DMS153 (cell line): ENCODE measurements around the gene CPE.
"Not testable (repeated sequence)": the region's sequence is repeated elsewhere in the genome, so short reads cannot be mapped to it uniquely, and the experiment has no call there.

Experiments
- DNase-seq: peaks from one replicate; lab custom pipeline; 2025; lab: John Stamatoyannopoulos, UW

Gene CPE

DNA sequence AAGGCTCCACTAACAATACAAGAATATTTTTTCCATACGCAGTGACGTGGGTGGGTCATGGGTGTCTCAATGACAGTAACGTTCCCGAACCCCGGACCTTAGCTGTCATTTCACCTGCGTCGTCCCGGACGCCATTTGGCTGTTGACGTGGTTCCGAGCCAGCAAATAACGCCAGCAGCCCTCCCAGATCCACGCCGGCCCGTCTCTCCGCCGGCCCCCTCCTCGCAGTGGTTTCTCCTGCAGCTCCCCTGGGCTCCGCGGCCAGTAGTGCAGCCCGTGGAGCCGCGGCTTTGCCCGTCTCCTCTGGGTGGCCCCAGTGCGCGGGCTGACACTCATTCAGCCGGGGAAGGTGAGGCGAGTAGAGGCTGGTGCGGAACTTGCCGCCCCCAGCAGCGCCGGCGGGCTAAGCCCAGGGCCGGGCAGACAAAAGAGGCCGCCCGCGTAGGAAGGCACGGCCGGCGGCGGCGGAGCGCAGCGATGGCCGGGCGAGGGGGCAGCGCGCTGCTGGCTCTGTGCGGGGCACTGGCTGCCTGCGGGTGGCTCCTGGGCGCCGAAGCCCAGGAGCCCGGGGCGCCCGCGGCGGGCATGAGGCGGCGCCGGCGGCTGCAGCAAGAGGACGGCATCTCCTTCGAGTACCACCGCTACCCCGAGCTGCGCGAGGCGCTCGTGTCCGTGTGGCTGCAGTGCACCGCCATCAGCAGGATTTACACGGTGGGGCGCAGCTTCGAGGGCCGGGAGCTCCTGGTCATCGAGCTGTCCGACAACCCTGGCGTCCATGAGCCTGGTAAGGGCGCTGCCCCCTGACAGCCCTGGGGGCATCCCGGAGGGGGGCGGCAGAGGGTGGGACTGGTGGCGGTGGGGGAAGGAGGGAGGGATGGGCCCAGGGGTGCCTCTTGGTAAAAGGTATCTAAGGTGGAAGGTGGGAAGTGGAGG, at the start of gene CPE:
CPE (plus strand) TSS at position 264 of the 933 bp plus-strand sequence; CDS start at position 478, 214 bp downstream.
- peak; percentile 76 for DNase-seq

DNA sequence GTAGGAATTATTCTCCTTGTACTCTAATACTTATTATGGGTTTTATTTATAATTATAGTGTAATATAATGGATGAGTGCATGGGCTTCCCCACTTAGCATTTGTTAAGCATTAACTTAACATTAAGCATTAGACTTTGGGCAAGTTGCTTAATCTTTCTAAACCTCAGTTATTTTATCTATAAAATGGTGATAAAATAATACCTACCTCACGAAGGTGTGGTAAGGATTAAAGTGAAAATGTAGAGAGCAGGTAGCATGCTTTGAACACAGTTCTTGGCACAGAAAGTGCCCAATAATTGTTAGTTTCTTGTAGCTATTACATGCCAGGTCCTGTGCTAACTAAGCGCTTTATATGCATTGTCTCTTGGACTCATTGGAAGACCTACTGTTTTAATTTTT, 48.7 kb upstream of the CPE start:
- no peak for DNase-seq

DNA sequence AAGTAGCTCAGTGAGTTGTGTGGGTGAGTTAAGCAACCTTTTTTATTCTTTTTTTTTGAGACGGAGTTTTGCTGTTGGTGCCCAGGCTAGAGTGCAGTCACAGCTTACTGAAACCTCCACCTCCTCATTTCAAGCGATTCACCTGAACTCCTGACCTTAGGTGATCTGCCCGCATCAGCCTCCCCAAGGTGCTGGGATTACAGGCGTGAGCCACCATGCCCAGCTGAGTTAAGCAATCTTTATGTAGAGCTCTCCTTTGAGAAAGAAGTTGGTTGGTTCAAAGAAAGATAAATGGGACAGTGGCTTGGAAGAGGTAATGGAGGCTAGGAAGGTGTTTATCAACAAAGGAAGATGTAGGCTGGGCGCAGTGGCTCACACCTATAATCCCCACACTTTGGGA, 48.1 kb upstream of the CPE start:
- no peak for DNase-seq

DNA sequence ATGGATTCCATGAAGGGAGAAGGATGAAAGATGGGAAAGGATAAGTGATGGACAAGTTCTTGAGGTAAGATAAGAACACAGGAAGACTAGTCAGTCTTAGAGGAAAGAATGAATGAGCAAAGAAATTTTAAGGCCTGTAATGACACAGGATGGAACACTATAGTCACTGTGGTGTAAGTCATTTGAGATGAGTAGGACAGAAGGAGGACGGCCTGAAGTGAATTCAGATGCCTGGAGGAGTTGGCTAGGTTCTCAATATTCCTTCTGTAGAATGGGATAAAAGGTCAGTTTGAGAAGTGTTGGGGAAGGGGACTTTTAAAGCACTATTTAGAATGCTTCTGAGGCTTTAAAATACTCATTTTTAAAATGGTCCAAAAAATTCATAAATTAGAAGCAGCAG, 47.4 kb upstream of the CPE start:
- DNase-seq, result no peak

DNA sequence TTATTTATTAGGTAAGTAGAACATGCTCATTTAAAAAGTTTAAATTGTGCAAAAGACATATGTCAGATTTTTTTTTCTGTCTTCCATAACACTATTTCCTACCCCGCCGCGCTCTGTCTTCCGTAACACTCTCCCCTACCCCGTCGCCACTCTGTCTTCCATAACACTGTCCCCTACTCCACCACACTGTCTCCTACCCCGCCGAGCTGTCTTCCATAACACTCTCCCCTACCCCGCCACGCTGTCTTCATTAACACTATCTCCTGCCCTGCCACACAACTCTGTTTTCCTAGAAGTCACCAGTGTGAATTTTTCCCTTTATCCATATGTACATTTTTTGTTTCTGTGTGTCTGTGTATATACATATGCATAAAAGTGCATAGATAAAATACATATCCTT, 47.0 kb upstream of the CPE start:
- DNase-seq, result no peak

DNA sequence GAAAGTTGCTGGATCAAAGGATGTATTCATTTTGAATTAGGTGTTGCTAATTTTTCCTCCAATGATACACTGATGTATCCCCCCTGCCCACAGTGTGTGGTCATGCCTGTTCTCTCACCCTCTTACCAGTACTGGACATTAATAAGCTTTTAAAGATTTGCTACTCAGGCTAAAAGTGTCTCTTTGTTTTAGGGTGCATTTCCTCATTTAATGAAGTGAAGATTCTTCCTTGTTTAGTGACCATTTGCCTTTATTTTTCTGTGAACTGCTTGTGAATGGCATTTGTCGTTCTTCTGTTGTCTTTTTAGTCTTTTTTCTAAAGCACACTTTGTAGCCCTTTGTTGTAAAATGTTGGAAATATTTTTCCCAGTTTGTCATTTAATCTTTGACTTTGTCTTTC, 46.3 kb upstream of the CPE start:
- DNase-seq, result no peak

DNA sequence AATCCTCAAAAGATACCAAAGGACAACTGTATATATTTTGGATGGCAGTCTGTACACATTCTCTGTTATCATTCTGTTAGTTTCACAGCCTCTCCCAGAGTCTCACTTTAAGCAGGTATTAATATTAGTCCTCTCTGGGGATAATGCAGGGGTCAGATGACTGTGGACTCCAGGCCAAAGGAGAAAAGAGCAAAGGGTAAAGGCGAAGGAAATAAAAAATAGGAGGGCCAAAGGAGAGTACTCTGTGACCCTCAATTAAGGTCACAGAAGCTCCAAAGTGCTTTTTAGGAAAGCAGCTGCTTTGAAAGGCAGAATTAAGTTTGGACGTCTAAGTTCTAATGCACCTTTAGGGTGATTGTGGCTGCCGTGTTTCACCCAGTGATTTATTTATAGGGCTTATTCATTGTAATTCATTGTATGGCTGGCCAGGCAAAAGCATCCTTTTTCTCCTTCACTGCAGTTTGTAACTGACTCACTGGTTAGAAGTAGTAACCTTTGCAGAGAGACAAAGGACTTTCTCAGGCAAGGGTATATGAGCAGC, 43.6 kb upstream of the CPE start:
- DNase-seq, result no peak

DNA sequence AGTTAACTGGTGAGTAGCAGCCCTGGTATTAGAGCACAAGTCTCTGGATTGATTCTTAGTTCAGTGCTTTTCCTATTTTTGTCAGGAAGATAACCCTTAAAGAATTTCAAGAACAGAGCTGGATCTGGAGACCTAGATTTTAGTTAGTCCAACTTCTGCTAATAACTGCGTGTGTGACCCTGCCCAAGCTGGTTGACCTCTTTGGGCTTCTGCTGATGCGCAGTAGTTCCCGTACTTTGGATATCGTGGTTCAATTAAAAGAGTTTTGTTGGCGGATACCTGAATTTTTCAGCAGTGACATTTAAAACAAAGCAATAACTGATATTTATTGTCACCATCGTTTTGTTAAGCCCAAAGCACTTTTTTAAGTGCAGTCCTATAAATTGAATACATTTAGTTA, 42.1 kb upstream of the CPE start:
- DNase-seq, result no peak

DNA sequence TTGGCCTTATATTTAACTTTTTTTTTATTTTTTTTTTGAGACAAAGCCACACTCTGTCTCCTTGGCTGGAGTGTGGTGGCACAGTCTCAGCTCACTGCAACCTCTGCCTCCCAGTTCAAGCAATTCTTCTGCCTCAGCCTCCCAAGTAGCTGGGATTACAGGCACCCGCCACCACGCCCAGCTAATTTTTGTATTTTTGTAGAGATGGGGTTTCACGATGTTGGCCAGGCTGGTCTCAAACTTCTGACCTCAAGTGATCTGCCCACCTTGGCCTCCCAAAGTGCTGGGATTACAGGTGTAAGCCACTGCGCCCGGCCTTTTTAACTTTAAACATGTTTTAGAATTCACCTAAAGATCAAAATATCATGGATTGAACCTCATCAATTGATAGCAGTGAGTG, 36.5 kb upstream of the CPE start:
- DNase-seq, result not testable (repeated sequence)

DNA sequence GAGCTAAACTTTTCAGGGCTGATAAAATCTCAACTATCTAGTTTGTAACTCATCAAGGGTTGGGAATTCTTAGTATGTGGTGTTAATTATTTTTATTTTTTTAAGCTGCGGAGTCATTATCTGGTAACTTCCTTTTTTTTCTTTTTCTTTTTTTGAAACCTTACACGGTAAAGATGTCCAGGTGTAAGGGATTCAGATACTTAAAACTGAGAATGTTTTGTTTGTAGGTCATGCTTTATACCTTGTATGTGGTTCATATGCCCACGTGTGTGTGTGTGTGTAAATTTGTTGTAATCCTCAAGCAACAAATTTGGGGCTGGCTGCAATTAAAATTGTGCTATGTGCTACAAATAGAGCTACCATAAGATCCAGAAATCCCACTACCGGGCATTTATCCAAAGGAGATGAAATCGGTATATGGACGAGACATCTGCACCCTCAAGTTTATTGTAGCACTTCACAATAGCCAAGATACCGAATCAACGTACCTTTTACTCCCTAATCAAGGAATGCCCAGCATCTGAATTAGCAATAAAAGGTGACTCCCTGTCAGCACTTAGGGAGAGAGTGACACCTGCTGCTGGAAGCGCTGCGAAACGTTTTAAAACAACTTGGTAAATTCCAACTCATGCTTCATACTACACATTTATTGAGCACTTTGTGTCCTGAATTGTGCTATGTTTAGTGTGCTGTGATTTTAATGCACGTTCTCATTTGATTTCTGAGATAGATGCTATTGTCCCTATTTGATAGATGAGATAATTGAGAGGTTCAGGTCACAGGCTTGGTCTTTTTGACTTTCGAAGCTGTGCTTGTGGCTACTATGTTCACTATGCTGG, 35.2 kb upstream of the CPE start:
- peak; percentile 28 for DNase-seq

DNA sequence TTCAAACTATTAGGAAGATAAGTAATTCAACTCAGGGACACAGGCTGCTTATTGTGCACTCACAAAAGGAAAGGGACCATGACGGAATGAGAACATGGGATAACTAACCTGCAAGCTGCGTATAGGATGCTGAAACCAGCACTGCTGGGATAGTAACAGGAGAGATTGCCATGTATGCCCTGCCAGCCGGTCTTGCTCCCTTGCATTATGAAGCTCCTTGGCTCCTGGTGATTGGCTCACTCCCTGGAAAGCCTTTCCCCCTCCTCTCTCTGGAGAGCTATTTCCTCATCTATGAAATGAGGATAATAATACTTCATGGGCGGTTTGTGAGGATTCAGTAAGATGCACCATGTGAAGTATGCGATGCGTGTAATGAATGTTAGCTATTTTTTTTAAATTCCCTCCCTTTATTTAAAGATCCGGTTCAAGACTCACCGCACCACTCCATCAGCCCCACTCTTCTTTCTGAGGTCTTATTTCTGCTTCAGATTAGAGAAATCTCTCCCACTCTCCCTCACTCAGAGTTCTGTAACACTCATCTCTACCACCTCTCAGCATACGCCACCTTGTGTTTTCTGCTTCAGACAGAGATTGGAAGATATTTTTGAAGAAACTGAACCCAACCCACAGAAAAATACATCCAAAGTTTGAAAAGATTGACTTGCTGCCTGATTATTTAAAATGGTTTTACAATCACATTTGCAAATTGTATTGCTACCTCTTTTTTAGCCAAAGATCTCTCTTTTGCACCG, 33.0 kb upstream of the CPE start:
- no peak for DNase-seq

DNA sequence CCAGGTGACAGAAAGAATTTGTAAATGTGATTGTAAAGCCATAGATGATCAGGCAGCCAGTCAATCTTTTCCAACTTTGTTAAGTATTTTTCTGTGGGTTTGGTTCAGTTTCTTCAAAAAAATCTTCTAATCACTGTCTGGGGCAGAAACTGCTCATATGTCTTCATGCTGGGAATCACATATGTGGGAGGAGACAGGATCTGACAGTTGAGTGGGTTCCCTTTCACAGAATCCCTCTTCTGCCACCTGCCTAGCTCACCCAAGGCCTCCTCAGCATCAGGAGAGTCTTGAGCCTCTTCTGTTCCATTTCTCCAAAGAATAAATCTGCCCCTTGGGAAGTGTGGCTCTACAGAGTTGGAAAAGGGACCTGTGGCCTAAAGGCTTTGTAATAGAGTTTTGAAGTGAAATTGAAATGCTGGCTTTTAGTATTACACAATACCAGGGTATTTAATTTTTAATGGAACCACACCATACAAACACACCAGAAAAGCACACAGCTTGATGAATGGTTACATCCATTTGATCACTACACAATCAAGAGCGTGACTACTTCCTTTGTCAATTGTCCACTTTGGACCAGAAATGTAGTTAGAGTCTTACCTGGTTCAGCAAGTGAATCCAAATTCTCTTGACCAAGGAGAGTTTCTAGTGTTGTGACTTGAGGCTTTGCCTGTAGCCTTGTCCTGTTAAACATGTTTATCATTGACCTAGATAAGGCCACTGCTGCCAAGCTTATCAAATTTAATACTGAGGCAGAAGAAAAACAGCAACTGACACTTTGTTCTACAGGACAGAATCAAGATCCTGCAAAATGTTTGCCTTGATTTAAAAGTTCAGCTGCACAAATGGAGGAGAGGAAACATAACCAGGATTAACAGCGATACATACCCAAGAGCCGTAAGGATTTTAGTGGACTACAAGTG, 30.9 kb upstream of the CPE start:
- no peak for DNase-seq

DNA sequence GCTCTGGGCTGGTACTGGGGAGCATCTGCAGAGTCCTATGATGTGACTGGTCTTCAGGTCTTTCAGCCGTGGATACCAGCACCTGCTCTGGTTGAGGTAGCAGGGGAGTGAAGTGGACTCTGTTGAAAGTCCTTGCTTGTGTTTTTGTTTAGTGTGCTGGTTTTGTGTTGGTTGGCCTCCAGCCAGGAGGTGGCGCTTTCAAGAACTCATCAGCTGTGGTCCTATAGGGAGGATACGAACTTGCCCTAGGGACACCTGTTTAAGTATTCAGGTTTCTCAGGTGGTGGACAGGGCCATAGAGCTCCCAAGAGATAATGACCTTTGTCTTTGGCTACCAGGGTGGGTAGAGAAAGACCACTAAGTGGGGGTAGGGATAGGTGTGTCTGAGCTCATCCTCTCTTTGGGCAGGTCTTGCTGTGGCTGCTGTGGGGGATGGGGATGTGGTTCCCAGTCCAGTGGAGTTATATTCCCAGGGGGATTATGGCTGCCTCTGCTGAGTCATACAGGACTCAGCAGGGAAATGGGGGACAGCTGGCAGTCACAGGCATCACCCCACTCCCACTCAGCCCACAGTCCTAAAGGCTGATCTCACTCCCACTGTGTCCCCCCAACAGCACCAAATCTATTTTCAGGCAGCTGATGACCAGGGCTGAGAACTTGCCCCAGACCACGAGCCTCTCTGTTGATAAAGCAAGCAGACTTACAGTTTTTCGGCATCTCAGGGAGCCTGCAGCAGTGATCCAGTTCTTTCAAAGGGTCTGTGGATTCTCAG, 27.3 kb upstream of the CPE start:
- DNase-seq, result no peak

DNA sequence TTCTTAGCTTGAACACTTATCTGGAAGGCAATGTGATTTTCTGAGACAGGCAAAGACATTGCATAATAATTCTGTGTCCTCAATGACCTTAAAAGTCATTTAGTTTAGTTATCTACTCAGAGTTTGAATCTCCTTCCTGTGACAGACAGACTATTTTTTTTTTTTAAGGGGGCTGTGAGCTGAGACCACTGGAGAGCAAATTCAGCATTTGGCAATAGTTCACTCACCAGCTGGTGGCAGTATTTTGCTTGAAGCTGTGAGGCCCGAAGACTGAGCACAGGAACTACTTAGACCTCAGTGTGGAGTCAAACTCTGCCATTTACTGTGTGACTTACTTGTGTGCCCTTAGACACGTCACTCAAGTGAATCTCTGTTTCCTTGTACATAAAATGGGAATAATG, 22.9 kb upstream of the CPE start:
- DNase-seq, result no peak

DNA sequence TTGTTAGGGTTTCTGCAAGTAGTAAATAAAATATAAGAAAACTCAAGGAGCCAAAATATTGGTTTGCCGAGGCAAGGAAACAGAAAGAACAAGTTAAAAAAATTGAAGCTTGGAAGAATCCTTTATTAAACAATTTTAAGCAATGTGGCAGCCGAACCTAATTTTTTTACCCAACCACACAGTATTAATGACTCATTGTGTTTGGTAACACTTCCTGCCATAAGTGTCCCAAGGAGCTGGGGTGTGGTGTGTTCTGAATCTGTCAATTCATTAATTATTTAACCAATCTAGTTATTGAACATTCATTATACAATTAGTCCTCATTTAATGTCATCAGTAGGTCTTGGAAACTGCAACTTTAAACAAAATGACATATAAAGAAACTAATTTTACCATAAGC, 19.3 kb upstream of the CPE start:
- DNase-seq, result no peak

DNA sequence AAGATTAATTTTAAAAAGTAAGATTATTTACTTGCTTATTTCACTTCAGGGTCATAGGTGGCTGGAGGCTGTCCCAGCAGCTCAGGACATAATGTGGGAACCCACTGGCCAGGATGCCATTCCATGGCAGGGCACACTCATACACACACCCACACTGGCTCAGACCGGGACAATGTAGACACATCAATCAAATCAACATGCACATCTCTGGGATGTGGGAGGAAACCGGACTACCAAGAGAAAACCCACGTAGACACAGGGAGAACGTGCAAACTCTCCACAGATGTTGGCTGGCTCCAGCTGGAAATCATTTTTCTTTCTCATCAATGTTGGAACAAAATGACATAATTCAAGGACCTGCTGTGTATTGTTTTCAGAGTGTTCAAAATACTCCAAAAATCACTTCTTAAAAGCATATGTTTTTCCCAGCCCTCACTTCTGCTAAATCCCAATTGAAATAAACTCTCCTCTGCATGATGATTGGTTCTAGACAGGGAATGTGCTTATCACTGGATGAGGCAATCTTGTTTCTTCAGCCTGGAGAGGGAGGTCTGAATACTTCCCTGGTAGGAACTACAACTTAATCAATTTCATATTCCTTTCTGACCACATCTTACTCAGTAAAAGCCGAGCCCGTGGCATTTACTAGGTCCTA, 18.6 kb upstream of the CPE start:
- DNase-seq, result no peak

DNA sequence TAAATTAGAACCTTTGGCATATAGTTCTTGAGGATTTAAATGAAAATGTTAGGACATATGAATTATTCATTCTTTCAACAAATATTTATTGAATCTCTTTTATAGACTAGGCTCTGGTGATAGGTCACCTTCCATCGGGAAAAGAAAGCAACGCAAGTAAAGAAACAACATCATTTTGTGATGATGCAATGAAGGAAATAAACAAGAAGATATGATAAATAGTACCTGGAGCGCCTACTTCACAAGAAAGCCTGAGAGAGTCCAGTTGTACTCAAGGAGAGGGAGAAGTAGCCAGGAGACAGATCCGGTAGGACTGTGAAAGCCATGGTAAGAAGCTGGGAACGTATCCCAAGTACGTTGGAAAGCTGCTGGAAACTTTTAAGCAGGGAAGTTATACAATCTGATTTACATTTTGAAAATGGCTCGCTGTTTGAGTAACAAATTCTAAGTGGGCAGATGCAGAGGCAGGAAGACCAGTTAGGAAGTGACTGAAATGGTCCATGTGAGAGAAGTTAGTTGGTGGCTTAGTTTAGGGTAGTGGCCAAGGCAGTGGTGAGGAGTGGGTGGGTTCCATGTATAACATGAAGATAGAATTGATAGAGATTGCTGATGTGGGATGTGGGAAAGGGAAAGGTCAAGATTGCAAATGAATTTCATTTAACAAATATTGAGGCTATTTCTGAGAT, 17.7 kb upstream of the CPE start:
- DNase-seq, result no peak

DNA sequence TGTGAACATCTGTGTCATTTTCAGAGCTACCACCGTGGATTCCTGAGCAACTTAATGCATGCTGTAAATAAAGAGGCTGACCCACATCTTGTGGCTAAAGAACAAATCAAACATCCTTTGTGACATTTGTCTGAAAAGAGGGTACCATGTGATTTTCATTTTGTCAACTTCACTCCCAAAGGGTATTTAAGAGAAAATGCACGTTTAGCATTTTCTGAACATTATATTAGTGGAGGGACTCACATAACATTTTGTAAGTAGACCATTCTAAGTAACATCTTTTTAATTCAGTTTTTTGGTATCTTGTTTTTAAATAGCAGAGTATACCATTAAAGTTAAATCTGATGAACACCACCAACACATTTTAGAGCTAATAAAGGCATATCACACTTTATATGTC, 17.0 kb upstream of the CPE start:
- no peak for DNase-seq

DNA sequence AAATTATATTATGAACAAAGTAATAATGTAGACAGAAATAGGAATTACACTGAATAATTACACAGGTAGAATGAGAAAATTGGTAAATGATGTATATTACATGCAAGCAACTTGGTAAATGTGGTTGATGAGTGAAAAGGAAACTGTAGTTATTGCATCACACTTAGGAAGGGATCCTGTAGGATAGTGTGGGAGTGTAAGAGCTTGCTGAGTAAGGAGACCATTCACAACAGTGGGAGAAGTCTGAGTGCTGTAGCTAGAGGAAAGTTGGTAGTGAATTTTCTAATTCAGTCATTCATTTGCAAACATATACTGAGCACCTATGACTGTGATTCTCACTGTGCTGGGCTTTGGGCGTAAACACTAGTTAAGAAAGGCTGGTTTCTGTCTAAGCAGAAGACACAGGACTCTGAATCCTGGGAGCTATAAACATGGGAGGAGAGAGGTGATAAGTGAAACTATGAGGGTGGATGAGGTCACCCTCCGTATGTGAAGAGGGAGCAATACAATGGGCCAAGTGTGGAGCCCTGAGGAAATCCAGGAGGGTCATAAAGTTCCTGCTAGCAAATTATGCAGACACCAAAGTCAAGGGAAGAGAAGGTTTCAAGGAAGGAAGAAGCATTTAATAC, 14.2 kb upstream of the CPE start:
- DNase-seq, result no peak
